Bronchial epithelial cell (primary cell): ENCODE data around the gene USP43. TPM values are rescaled to one million over a fixed set of nuclear protein-coding genes. Genes with fewer than 3 reads are reported as not detected.
"Not testable (repeated sequence)": the region's sequence is repeated elsewhere in the genome, so short reads cannot be mapped to it uniquely, and the experiment has no call there.

Source experiments
- DNase-seq: peaks from one replicate; pipeline ENCODE4 v3.0.0-alpha.2; 2010; ENCODE audit warnings: low read depth
- FAIRE-seq: peaks from 2 replicates; lab custom pipeline; 2011; peaks lifted over from hg19 to GRCh38; lab: Jason Lieb, UNC
- H3K27me3 ChIP-seq: 2 replicates; pipeline ENCODE4 v1.5.1; 2011; ENCODE audit warnings: low read length; ENCODE audit not compliant: control insufficient read depth, insufficient read depth
- H3K36me3 ChIP-seq: 2 replicates; pipeline ENCODE4 v1.5.1; 2011; ENCODE audit warnings: low read length; ENCODE audit not compliant: control insufficient read depth, insufficient read depth
- H3K4me3 ChIP-seq: 2 replicates; pipeline ENCODE4 v1.5.1; 2011; ENCODE audit warnings: mild to moderate bottlenecking, low read depth, low read length, control low read depth
- total RNA-seq: library from RNA; depleted of rRNA; stranded (reverse); fragments of >200 nt; gene quantifications from 2 replicates; pipeline ENCODE4 v1.2.1, GENCODE V29; 2014
- TF ChIP-seq, protein P1 (sequence below): IDR thresholded peaks from 2 replicates; pipeline ENCODE4 v1.5.1; 2011; ENCODE audit warnings: mild to moderate bottlenecking, moderate library complexity, low read length, control low read depth, inconsistent platforms; ENCODE audit not compliant: insufficient read depth, severe bottlenecking

USP43 gene, protein sequence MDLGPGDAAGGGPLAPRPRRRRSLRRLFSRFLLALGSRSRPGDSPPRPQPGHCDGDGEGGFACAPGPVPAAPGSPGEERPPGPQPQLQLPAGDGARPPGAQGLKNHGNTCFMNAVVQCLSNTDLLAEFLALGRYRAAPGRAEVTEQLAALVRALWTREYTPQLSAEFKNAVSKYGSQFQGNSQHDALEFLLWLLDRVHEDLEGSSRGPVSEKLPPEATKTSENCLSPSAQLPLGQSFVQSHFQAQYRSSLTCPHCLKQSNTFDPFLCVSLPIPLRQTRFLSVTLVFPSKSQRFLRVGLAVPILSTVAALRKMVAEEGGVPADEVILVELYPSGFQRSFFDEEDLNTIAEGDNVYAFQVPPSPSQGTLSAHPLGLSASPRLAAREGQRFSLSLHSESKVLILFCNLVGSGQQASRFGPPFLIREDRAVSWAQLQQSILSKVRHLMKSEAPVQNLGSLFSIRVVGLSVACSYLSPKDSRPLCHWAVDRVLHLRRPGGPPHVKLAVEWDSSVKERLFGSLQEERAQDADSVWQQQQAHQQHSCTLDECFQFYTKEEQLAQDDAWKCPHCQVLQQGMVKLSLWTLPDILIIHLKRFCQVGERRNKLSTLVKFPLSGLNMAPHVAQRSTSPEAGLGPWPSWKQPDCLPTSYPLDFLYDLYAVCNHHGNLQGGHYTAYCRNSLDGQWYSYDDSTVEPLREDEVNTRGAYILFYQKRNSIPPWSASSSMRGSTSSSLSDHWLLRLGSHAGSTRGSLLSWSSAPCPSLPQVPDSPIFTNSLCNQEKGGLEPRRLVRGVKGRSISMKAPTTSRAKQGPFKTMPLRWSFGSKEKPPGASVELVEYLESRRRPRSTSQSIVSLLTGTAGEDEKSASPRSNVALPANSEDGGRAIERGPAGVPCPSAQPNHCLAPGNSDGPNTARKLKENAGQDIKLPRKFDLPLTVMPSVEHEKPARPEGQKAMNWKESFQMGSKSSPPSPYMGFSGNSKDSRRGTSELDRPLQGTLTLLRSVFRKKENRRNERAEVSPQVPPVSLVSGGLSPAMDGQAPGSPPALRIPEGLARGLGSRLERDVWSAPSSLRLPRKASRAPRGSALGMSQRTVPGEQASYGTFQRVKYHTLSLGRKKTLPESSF
- total RNA-seq = 13.4 and 14.2 TPM in 2 replicates

DNA sequence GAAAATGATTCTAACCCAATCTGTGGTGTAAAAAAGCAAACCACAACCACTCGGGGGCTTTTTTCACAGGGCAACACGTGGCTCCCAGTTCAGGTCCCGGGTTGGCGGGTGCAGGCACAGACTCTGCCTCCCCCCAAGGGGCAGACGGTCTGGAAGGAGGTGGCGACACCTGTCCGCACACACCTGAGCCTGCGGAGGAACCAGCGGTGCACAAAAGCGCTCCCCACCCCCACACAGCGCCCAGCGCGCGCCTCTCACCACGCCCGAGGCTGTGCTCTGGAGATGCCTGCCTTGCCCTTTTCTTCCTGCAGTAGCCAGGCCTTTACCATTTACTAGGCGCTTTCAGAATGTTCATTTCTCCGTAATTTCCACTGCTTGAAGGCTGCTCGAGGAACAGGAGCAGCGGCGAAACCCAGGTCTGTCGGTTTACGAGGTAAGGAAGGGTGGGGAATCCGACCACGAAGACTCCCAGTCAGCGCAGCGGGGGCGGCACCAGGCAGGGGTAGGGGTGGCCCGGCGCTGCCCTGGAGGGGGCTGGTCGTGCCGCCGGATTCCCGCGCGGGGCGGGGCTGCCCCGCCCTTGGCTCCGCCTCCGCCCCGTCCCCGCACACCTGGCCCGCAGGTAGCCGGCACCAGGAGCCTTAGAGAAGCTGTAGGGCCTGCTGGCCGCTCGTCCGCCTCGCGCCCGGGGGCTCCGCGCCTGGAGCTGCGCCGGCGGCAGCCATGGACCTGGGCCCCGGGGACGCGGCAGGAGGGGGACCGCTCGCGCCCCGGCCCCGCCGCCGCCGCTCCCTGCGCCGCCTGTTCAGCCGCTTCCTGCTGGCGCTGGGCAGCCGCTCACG is at the start of gene USP43:
USP43 (plus strand) TSS at position 608 of the 842 bp plus-strand sequence; CDS start at position 724, 116 bp downstream.
- peak within 1 kb of the TSS; percentile 62 for H3K4me3 ChIP-seq
- DNase-seq (peak; percentile 64), FAIRE-seq (no peak)
- H3K27me3 ChIP-seq = no peaks in the 10 kb centered on the region
- H3K36me3 ChIP-seq = no peaks in the 10 kb centered on the region
- TF ChIP-seq, protein P1, sequence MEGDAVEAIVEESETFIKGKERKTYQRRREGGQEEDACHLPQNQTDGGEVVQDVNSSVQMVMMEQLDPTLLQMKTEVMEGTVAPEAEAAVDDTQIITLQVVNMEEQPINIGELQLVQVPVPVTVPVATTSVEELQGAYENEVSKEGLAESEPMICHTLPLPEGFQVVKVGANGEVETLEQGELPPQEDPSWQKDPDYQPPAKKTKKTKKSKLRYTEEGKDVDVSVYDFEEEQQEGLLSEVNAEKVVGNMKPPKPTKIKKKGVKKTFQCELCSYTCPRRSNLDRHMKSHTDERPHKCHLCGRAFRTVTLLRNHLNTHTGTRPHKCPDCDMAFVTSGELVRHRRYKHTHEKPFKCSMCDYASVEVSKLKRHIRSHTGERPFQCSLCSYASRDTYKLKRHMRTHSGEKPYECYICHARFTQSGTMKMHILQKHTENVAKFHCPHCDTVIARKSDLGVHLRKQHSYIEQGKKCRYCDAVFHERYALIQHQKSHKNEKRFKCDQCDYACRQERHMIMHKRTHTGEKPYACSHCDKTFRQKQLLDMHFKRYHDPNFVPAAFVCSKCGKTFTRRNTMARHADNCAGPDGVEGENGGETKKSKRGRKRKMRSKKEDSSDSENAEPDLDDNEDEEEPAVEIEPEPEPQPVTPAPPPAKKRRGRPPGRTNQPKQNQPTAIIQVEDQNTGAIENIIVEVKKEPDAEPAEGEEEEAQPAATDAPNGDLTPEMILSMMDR = no peak

GRCh38 chr17:9597638-9598037 is 47.7 kb upstream of the USP43 start:
- DNase-seq, FAIRE-seq, H3K4me3 ChIP-seq, H3K27me3 ChIP-seq, H3K36me3 ChIP-seq: not testable (repeated sequence)

DNA sequence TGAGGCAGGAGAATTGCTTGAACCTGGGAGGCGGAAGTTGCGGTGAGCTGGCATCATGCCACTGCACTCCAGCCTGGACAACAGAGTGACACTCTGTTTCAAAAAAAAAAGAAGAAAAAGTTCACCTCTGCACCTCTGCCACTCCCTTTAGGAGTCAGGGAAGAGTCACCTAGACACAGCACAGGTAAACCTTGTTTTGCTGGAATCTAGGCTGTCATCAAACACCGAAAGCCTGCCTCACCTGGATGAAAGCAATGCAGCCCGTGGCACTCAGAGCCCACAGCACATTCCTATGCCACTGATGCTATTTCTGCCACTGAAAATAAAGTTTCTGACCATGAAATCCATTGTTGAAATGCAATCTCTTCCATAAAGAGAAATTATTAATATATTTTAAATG is 46.7 kb upstream of the USP43 start:
- DNase-seq = peak; percentile 22
- no peak overlapping the region for H3K4me3 ChIP-seq
- TF ChIP-seq, protein P1 = no peak
- no peak for FAIRE-seq
- H3K27me3 ChIP-seq = no peaks in the 10 kb centered on the region
- H3K36me3 ChIP-seq = no peaks in the 10 kb centered on the region

- H3K27me3 ChIP-seq, H3K36me3 ChIP-seq, DNase-seq, FAIRE-seq, H3K4me3 ChIP-seq: not testable (repeated sequence)
These were observed 40.7 kb upstream of the USP43 start for GRCh38 chr17:9604583-9604982.

DNA sequence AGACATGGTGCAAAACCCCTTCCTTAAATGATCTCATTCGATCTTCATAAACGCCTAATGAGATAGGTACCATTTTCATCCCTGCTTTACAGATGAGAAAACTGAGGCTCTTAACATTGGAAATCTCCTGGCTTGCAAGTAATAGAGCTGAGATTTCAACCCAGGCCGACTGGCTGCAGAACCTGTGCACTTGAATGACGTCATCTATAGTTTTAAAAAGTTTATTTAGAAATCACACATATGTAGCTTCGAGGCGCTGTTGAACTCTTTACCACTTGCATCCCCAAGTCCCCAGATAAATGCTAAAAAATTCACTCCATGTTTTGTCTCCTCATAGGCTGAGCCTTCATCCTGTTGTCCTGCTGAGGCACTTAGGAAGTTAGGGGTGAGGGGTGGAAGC is 38.9 kb upstream of the USP43 start:
- H3K4me3 ChIP-seq = no peak overlapping the region
- no peak for DNase-seq
- H3K27me3 ChIP-seq = no peaks in the 10 kb centered on the region
- no peak for FAIRE-seq
- H3K36me3 ChIP-seq = no peaks in the 10 kb centered on the region
- TF ChIP-seq, protein P1 = no peak

DNA sequence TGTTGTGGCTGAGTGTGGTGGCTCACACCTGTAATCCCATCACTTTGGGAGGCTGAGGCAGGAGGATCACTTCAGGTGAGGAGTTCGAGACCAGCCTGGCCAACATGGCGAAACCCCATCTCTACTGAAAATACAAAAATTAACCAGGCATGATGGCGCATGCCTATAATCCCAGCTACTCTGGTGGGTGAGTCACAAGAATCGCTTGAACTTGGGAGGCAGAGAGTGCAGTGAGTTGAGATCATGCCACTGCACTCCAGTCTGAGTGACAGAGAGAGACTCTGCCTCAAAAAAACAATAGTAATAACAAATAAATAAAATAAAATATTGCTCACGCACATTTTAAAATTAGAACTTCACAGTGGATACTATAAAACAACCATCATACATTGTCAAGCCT is 38.3 kb upstream of the USP43 start:
- not testable (repeated sequence) for FAIRE-seq, H3K27me3 ChIP-seq, H3K4me3 ChIP-seq, H3K36me3 ChIP-seq
- peak; percentile 40 for DNase-seq
